ENCODE results near the gene PDGFRA. TPM values are rescaled to one million over a fixed set of nuclear protein-coding genes. Genes with fewer than 3 reads are reported as not detected.
A peak's percentile ranks its signal among the peaks of the same experiment; 100 is the strongest.
"Not testable (repeated sequence)": the region's sequence is repeated elsewhere in the genome, so short reads cannot be mapped to it uniquely, and the experiment has no call there.

The PDGFRA gene
- total RNA-seq, 4 donors from 2014 or later: 95.2 to 181 (median 114) TPM

GRCh38 chr4:54238389-54238788 is 9.3 kb downstream of the PDGFRA start:
- intact Hi-C loops (cut with DNase I): loop anchor here (10.0 kb wide), 1 partner anchor 2004 kb away; no protein-coding TSS in a partner anchor
- Histone ChIP-seq H3K27ac (replicated peaks in 1 of 4) (no peak overlapping the region), H3K4me1 (peaks cover 6 to 18% (median 11%) of the 10 kb centered on the region in 4 donors), H3K9me3 (peaks cover 0 to under 1% (median 0%) of the 10 kb centered on the region in 4 donors), H3K4me3 (no peak overlapping the region), H3K36me3 (no peaks in the 10 kb centered on the region), H3K27me3 (peaks cover 0 to 52% (median 5%) of the 10 kb centered on the region in 4 donors)
- no peak for TF ChIP-seq POLR2AphosphoS5 (IDR thresholded peaks at IDR 0.05)
- TF ChIP-seq EP300 (IDR thresholded peaks at IDR 0.05): no peak
- TF ChIP-seq, protein P1, sequence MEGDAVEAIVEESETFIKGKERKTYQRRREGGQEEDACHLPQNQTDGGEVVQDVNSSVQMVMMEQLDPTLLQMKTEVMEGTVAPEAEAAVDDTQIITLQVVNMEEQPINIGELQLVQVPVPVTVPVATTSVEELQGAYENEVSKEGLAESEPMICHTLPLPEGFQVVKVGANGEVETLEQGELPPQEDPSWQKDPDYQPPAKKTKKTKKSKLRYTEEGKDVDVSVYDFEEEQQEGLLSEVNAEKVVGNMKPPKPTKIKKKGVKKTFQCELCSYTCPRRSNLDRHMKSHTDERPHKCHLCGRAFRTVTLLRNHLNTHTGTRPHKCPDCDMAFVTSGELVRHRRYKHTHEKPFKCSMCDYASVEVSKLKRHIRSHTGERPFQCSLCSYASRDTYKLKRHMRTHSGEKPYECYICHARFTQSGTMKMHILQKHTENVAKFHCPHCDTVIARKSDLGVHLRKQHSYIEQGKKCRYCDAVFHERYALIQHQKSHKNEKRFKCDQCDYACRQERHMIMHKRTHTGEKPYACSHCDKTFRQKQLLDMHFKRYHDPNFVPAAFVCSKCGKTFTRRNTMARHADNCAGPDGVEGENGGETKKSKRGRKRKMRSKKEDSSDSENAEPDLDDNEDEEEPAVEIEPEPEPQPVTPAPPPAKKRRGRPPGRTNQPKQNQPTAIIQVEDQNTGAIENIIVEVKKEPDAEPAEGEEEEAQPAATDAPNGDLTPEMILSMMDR (IDR thresholded peaks at IDR 0.05): no peak
- no peak for TF ChIP-seq POLR2A (IDR thresholded peaks at IDR 0.05; ENCODE audit: low read depth)
- no peak for DNase-seq (ENCODE audit: extremely low spot score)

DNA sequence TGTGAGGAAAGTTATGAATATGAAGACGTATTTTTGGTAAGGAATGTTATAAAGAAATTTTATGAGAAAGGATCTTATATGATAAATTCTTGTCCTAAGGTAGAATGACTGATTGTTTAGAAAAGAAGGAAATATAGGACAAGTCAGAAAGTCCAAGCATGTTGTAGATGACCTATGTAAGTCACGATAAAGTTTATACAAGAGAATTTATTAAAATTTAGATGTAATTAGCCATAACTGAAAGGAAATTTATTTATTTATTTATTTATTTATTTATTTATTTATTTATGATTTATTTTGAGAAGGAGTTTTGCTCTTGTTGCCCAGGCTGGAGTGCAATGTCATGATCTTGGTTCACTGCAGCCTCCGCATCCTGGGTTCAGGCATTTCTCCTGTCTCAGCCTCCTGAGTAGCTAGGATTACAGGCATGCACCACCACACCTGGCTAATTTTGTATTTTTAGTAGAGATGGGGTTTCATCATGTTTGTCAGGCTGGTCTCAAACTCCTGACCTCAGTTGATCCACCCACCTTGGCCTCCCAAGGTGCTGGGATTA is 12.3 kb downstream of the PDGFRA start:
- intact Hi-C loops (cut with DNase I): not testable (repeated sequence)
- WGBS: 94% methylated on average over 3 of the region's 3 CpGs
- peaks cover 0 to 34% (median 0%) of the 10 kb centered on the region in 4 donors for H3K27me3 ChIP-seq

DNA sequence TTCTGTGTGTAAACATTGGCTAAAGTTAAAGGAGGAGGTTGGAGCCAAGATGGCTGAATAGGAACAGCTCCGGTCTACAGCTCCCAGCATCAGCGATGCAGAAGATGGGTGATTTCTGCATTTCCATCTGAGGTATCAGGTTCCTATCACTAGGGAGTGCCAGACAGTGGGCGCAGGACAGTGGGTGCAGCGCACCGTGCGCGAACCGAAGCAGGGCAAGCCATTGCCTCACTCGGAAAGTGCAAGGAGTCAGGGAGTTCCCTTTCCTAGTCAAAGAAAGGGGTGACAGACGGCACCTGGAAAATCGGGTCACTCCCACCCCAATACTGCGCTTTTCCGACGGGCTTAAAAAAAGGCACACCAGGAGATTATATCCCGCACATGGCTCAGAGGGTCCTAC is 14.4 kb downstream of the PDGFRA start:
- intact Hi-C loops (cut with DNase I); DNase-seq (ENCODE audit: extremely low spot score); H3K4me3 ChIP-seq; H3K4me1 ChIP-seq; H3K36me3 ChIP-seq; H3K27ac ChIP-seq (replicated peaks in 1 of 4); H3K9me3 ChIP-seq: not testable (repeated sequence)
- WGBS: 98% methylated on average over 15 of the region's 15 CpGs
- H3K27me3 ChIP-seq: peaks cover 0 to 16% (median 0%) of the 10 kb centered on the region in 4 donors

More for the DNA sequence above, 12.3 kb downstream of the PDGFRA start:
- DNase-seq (ENCODE audit: extremely low spot score); H3K36me3 ChIP-seq; H3K4me3 ChIP-seq; H3K27ac ChIP-seq (replicated peaks in 1 of 4); H3K4me1 ChIP-seq; H3K9me3 ChIP-seq: not testable (repeated sequence)

DNA sequence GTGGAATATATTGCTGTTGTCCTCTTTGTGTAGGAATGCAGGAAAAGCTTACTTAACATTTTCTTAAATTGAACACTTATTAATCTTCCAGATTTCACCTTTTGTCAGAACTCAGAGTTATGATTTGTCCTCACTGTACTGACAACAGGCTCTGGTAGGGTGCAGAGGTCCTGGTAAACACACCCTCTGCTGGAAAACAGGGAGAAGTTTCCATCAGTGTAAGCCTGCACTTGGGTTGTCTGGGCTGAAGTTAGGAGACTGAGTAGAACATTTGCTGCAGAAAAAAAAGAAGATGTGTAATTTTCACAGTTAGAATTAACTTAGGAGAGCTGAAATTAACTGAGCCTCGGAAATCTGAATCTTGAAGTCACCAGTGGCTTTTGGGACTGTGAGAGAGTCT is 23.2 kb downstream of the PDGFRA start:
- H3K27ac ChIP-seq (replicated peaks in 1 of 4); H3K27me3 ChIP-seq: not testable (repeated sequence)
- WGBS: 71% methylated on average over 1 of the region's 1 CpG

GRCh38 chr4:54254116-54254914 is 25.2 kb downstream of the PDGFRA start:
- Histone ChIP-seq H3K27ac (replicated peaks in 1 of 4) (no peak overlapping the region), H3K4me3 (no peak overlapping the region), H3K9me3 (no peaks in the 10 kb centered on the region), H3K4me1 (no peaks in the 10 kb centered on the region), H3K27me3 (no peaks in the 10 kb centered on the region), H3K36me3 (no peaks in the 10 kb centered on the region)
- DNase-seq (ENCODE audit: extremely low spot score): peak; percentile 81
- 71% methylated on average over 7 of the region's 7 CpGs for WGBS
- TF ChIP-seq POLR2A (IDR thresholded peaks at IDR 0.05; ENCODE audit: low read depth) (no peak), EP300 (IDR thresholded peaks at IDR 0.05) (no peak), POLR2AphosphoS5 (IDR thresholded peaks at IDR 0.05) (no peak)
- TF ChIP-seq, protein P1 (IDR thresholded peaks at IDR 0.05): no peak
- intact Hi-C loops (cut with DNase I): no loop called here

More for the DNA sequence above, 23.2 kb downstream of the PDGFRA start:
- intact Hi-C loops (cut with DNase I); H3K4me3 ChIP-seq; H3K4me1 ChIP-seq; H3K36me3 ChIP-seq; H3K9me3 ChIP-seq: not testable (repeated sequence)
- DNase-seq (ENCODE audit: extremely low spot score): peak; percentile 21

DNA sequence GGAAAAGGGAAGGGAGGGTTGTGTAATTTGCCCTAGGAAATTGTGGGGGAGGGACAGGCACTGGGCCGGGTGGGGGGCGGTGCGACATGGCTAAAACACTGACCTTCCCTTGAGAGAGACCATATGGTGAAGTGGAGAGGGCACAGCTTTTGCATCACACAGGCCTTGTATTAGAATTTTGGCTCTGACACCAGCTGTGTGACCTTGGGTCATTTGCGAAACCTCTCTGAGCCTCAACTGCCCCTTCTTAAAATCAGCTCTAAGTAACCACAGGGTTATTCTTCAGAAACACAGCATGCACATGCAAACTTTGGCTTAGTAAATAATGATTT is 25.8 kb downstream of the PDGFRA start:
- WGBS: 88% methylated on average over 4 of the region's 4 CpGs
- no peaks in the 10 kb centered on the region for H3K36me3 ChIP-seq
- intact Hi-C loops (cut with DNase I): no loop called here
- peak; percentile 88 for DNase-seq (ENCODE audit: extremely low spot score)
- H3K4me1 ChIP-seq: no peaks in the 10 kb centered on the region
- H3K27ac ChIP-seq (replicated peaks in 1 of 4): no peak overlapping the region
- no peak for TF ChIP-seq EP300 (IDR thresholded peaks at IDR 0.05)
- no peak for TF ChIP-seq POLR2AphosphoS5 (IDR thresholded peaks at IDR 0.05)
- TF ChIP-seq, protein P1 (IDR thresholded peaks at IDR 0.05): no peak
- TF ChIP-seq POLR2A (IDR thresholded peaks at IDR 0.05; ENCODE audit: low read depth): no peak
- no peaks in the 10 kb centered on the region for H3K9me3 ChIP-seq
- no peak overlapping the region for H3K4me3 ChIP-seq
- no peaks in the 10 kb centered on the region for H3K27me3 ChIP-seq
